Sigmoid colon (tissue), 4 donors: ENCODE measurements around the gene LENEP.

Experiments used
- EP300 ChIP-seq, 4 donors: sonication (generic); formaldehyde crosslinking; IDR thresholded peaks; one replicate each; pipeline ENCODE4 v1.6.1; 2017; ENCODE audit warnings: antibody characterized with exemption in 4 of 4
- POLR2A ChIP-seq, 2 donors: fragments of 450-650 bp; IDR thresholded peaks; one replicate each; pipeline ENCODE4 v1.6.1; 2016; ENCODE audit warnings: antibody characterized with exemption in 2 of 2, mild to moderate bottlenecking in 2 of 2, moderate library complexity in 2 of 2
- POLR2AphosphoS5 ChIP-seq, 4 donors: sonication (generic); formaldehyde crosslinking; IDR thresholded peaks; one replicate each; pipeline ENCODE4 v1.6.1; 2017; ENCODE audit warnings: antibody characterized with exemption in 4 of 4
- TF ChIP-seq, protein P1 (sequence below), 4 experiments: fragments of 450-650 bp in 3 of 4; fragments of 200-600 bp in 1 of 4; IDR thresholded peaks; one replicate each; pipeline ENCODE4 v1.5.1; 2016 to 2019; ENCODE audit warnings: antibody characterized with exemption in 4 of 4, mild to moderate bottlenecking in 3 of 4, moderate library complexity in 2 of 4

DNA sequence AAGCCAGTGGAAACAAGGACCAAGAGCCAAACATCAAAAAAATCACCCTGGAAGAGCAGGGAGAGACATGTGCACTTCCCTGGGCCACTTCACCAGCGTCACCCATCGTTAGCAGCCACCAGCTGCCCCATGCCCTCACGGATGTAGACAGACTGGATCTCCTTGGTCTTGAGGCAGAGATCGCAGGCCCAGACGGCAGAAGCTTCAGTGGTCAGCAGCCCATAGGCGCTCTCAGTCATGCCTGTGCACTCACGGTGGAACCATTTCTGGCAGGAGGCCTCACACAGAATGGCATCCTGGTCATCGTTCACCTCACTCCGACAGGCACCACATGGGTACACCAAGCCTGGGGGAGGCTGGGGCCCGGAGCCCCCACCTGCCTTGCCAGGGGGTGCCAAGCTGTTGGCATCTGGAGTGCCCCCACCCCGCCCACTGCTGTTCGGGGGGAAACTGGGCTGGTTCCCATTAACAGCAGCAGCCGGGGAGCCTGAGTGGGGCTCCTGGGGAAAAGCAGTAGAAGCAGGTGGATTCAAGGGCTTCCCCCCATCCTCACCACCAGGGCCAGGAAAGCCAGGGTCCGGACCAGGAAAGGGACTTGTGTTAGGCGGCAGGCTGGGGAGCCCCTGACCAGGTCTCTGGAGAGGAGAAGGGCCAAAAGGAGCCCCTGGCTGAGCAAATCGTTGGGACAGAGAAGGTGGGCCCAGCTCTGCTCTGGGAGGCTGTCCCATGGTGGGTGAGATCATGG is 34.5 kb upstream of the LENEP start:
- TF ChIP-seq POLR2AphosphoS5 (IDR thresholded peaks at IDR 0.05) (no peak), POLR2A (IDR thresholded peaks at IDR 0.05) (no peak), EP300 (IDR thresholded peaks at IDR 0.05) (no peak)
- TF ChIP-seq, protein P1, sequence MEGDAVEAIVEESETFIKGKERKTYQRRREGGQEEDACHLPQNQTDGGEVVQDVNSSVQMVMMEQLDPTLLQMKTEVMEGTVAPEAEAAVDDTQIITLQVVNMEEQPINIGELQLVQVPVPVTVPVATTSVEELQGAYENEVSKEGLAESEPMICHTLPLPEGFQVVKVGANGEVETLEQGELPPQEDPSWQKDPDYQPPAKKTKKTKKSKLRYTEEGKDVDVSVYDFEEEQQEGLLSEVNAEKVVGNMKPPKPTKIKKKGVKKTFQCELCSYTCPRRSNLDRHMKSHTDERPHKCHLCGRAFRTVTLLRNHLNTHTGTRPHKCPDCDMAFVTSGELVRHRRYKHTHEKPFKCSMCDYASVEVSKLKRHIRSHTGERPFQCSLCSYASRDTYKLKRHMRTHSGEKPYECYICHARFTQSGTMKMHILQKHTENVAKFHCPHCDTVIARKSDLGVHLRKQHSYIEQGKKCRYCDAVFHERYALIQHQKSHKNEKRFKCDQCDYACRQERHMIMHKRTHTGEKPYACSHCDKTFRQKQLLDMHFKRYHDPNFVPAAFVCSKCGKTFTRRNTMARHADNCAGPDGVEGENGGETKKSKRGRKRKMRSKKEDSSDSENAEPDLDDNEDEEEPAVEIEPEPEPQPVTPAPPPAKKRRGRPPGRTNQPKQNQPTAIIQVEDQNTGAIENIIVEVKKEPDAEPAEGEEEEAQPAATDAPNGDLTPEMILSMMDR (IDR thresholded peaks at IDR 0.05): no peak
